ENCODE data around the gene FFAR1.

FFAR1 gene

GRCh38 chr19:35311901-35312665 is 35.6 kb upstream of the FFAR1 start:
- no peak overlapping the region for H3K4me3 ChIP-seq (ENCODE audit: low read depth, low read length)
- H3K4me1 ChIP-seq, result no peaks in the 10 kb centered on the region
- no peaks in the 10 kb centered on the region for H3K36me3 ChIP-seq
- H3K9me3 ChIP-seq, result no peaks in the 10 kb centered on the region
- DNase-seq, result no peak
- no peaks in the 10 kb centered on the region for H3K27me3 ChIP-seq
- TF ChIP-seq CTCF (IDR thresholded peaks at IDR 0.05; ENCODE audit: low read depth, low read length), result no peak

GRCh38 chr19:35313587-35313986 is 34.1 kb upstream of the FFAR1 start:
- Histone ChIP-seq H3K9me3 (no peaks in the 10 kb centered on the region), H3K27me3 (no peaks in the 10 kb centered on the region), H3K36me3 (no peaks in the 10 kb centered on the region), H3K4me3 (ENCODE audit: low read depth, low read length) (no peak overlapping the region), H3K4me1 (no peaks in the 10 kb centered on the region)
- no peak for DNase-seq
- TF ChIP-seq CTCF (IDR thresholded peaks at IDR 0.05; ENCODE audit: low read depth, low read length), result no peak

- H3K4me1 ChIP-seq, result no peaks in the 10 kb centered on the region
- no peak for DNase-seq
- H3K36me3 ChIP-seq, result no peaks in the 10 kb centered on the region
- no peaks in the 10 kb centered on the region for H3K27me3 ChIP-seq
- H3K9me3 ChIP-seq, result no peaks in the 10 kb centered on the region
- H3K4me3 ChIP-seq (ENCODE audit: low read depth, low read length), result no peak overlapping the region
- no peak for TF ChIP-seq CTCF (IDR thresholded peaks at IDR 0.05; ENCODE audit: low read depth, low read length)
These were observed 33.7 kb upstream of the FFAR1 start for GRCh38 chr19:35314031-35314430.

GRCh38 chr19:35314858-35315470 is 32.7 kb upstream of the FFAR1 start:
- H3K4me3 ChIP-seq (ENCODE audit: low read depth, low read length), result no peak overlapping the region
- H3K4me1 ChIP-seq, result no peaks in the 10 kb centered on the region
- H3K27me3 ChIP-seq, result no peaks in the 10 kb centered on the region
- TF ChIP-seq CTCF (IDR thresholded peaks at IDR 0.05; ENCODE audit: low read depth, low read length), result no peak
- no peak for DNase-seq
- no peaks in the 10 kb centered on the region for H3K9me3 ChIP-seq
- H3K36me3 ChIP-seq, result no peaks in the 10 kb centered on the region

GRCh38 chr19:35315883-35316282 is 31.8 kb upstream of the FFAR1 start:
- TF ChIP-seq CTCF (IDR thresholded peaks at IDR 0.05; ENCODE audit: low read depth, low read length), result no peak
- Histone ChIP-seq H3K4me3 (ENCODE audit: low read depth, low read length) (no peak overlapping the region), H3K4me1 (no peaks in the 10 kb centered on the region)

DNA sequence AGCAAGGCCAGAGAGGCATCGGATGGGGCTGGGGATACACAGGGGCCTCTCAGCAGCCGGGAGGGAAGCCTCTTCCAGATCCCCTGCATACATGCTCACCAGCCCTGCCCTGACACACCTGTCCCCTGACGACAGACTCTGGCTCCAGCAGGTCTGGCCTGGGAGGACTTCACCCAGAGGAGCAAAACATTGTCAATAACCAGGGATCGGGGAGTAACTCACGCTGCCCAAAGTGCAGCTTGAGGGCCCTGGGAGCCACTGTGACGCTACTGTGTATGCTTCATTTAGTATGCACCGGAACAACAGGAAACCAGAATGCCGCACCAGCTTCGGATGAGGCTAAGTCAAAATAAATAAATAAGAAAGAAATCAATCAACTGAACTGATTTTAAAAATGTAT is 31.1 kb upstream of the FFAR1 start:
- TF ChIP-seq CTCF (IDR thresholded peaks at IDR 0.05; ENCODE audit: low read depth, low read length), result no peak
- no peak for DNase-seq
- Histone ChIP-seq H3K4me1 (no peaks in the 10 kb centered on the region), H3K9me3 (no peaks in the 10 kb centered on the region; the same call in 1 of the 2 replicates), H3K4me3 (ENCODE audit: low read depth, low read length) (no peak overlapping the region), H3K27me3 (no peaks in the 10 kb centered on the region), H3K36me3 (no peaks in the 10 kb centered on the region)

More at GRCh38 chr19:35315883-35316282, 31.8 kb upstream of the FFAR1 start:
- no peaks in the 10 kb centered on the region for H3K27me3 ChIP-seq
- no peak for DNase-seq
- no peaks in the 10 kb centered on the region for H3K9me3 ChIP-seq
- H3K36me3 ChIP-seq, result no peaks in the 10 kb centered on the region
